Stimulated activated CD4-positive, alpha-beta T cell treated with anti-CD3 and anti-CD28 coated beads, Interleukin-1b, Interleukin-23, amount 100 ng/mL, for 1 hour (primary cell): Measurements from ENCODE around the gene VSIG10L.

Experiments
- DNase-seq, 2 donors: peaks; one replicate each; pipeline ENCODE4 v3.0.0-alpha.2; 2020; ENCODE audit warnings: low read depth in 2 of 2

Gene VSIG10L

GRCh38 chr19:51365211-51365964 is 23.4 kb upstream of the VSIG10L start:
- DNase-seq = no peak

DNA sequence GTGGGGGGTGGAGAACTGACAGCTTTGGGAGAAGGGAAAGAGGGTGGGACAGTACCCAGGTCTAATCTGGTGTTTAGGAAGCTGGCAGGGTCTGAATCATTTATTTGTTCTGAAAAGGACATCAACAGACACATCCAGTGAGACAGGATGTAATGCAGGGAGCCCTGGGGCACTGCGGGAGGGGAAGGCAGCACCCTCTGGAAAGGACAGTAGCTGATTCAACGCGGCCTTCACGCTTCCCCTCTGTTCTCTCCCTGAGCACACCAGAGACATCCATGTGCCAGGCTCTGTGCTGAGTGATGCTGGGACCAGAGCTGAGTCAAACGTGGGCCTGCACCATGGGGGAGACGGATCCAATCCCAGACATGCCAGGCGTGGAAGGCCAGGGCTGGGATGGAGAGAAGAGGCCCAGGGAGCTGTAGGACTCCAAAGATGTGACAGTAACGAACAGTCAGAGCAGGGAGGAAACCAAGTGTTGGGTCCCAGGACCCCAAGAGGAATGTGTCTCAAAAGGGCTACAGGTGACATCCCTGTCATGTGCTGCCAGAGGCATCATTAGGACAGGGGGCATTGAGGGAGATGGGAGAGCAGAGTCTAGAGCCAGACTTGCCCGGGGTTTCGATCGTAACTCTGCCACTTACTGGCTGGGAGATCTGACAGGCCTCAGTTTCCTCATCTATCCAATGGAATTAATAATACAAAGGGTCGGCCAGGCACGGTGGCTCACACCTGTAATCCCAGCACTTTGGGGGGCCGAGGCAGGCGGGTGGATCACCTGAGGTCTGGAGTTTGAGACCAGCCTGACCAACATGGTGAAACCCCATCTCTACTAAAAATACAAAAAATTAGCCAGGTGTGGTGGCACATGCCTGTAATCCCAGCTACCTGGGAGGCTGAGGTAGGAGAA is 22.5 kb upstream of the VSIG10L start:
- no peak for DNase-seq

DNA sequence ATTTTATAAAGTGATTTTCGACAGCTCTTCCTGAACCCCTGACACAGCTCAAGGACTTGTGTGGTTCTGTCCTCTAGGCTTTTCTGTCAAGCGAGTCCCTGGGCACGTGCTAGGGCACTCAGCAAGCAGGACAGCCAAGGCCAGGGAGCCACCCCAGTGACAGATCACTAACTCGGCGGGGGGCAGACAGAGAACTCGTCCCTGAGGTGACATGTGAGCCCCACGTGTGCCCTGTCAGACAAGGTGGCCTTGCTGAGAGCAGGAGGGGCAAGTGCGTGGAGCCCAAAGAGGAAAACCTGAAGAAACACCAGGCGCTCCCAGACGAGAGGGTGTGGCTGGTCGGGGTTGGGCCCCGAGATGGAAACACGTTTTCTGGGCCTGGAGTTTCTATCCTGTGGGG is 19.3 kb upstream of the VSIG10L start:
- no peak for DNase-seq

DNA sequence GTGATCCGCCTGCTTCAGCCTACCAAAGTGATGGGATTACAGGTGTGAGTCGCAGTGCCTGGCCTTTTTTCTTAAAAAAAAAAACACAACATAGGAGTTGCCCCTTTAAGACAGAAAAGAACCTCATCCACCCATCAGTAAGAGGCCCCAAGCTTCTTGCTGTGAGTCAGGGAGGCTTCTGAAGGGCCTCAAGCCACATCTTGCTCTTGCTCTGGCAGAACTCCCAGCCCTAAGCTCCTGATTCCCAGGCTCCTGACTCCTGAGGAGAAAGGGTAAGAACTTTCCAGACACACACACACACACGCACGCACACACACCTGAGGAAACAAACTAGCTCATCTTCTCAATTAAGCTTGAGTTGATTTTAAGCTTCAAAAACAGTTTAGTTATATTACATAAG is 17.4 kb upstream of the VSIG10L start:
- no peak for DNase-seq

- DNase-seq = no peak
Measured at GRCh38 chr19:51357952-51358351, 16.0 kb upstream of the VSIG10L start.

DNA sequence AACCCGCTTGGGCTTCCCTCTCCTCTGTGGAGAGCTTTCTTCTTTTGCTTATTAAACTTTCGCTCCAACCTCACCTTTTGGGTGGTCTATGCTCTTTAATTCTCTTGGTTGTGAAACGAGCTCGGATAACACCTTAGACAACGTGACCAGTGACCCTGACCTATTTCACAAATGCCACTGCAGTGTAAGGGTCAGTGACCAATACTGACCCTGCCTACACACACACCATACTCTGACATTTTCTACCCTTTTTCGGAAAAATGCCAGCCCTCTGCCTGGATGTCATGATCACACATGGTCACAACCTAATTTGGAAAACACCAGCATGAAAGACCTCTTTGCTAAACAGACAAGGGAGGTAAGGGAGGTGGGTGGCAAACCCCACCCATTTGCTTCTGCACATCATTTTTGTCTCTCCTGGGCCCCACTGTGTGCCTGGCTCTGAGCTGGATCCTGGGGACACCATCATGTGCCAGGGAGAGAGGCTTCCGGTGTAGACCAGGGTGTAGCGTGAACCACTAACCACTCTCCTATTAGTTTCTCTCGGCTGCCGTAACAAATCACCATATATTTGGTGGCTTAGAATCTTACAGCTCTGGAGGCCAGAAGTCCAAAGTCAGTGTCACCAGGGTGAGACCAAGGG is 14.3 kb upstream of the VSIG10L start:
- DNase-seq = no peak

DNA sequence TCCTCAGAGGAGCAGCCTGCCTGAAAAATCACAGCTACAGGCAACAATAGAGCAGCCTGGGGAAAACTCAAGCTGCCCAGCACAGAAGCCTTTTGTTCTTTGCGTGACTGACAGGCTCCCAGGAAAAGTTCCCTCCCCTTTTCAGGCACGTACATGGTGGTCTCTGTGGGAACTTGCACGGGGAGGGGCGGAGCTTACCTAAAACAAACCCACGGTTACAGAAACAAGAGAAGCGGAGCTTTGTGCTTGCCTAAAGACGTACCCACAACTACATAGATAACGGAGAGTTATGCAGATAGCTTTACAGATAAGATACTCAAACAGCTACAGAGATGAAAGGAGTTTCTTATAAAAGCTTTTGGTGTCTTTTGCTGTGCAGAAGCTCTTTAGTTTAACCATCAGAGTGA is 12.8 kb upstream of the VSIG10L start:
- DNase-seq = no peak

GRCh38 chr19:51354103-51354741 is 12.3 kb upstream of the VSIG10L start:
- DNase-seq = no peak

- no peak for DNase-seq
Measured at GRCh38 chr19:51352783-51353360, 10.9 kb upstream of the VSIG10L start.

GRCh38 chr19:51351266-51351990 is 9.5 kb upstream of the VSIG10L start:
- DNase-seq = no peak

DNA sequence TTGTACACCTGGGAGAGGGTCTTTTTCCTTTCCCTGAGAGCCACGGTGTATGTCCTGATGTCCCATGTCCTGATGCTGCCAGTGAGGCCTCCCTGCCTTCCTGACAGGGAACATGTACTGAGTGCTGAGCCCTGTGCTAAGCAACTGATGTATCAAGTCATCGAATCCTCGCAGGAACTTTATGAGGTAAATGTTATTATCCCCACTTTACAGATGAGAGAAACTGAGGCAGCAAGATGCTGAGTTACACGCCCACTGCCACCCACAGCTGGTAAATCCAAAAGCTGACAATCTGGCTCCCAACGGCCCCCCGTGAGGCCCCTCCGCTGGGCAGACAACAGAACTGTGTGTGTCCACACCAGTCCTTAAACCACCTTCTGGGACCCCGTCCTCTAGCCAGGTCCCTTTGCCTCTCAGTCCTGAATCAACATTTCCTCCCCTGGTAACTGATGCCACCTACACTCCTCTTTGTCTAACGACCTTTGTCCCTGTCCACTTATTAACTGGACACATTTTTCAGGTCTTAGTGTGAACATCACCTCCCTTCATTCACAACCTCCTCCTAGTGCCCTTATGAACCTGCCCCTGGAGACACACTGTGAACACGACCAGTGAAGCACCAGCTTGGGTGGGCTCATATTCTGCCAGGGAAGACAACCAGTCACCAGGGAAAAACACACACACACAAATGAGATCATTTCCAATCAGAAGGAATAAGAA is 5.4 kb upstream of the VSIG10L start:
- no peak for DNase-seq

GRCh38 chr19:51346742-51347141 is 4.8 kb upstream of the VSIG10L start:
- DNase-seq = no peak

- no peak for DNase-seq
Measured at GRCh38 chr19:51345076-51345620, 3.2 kb upstream of the VSIG10L start.

DNA sequence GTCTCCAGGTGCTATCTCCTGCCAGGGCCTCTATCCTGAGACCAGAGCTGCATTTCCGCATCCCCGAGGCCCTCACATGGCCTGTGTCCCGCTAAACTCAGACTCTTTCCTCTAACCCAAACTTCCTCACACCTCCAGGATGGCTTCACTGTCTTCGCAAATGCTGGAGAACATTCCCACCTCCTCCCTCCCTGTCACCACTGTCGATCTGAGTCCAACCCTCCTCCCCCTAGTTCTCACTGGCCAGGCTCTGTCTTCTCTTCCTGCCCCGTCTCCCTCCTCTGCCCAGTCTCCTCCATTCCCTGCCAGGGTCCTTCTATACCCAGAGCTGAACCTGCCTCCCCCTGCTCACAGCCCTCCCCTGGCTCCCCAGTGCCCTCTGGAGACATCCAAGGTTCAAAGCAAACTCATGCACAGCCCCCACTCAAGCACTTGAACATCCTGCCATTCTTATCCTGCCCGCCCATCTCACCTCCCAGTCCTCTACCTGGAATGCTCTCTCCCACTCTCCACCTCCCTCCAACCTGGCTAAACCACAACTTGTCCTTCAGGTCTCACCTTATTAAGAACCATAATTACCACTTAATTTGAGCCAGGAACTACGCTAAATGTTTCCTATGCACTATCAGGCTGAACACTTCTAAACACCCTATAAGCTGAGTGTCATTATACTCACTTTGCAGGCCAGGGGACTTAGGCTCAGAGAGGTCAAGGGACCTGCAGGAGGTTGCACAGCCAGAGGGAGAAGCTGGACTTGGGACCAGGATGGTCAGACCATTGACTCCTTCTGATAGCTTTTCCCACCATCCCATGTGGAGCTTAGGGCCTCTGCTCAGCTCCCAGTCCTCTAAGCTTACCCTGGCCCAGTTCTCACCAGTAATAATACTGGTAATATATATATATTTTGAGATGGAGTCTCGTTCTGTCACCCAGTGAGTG is 961 bp upstream of the VSIG10L start:
- DNase-seq = no peak

GRCh38 chr19:51341066-51341465 is 873 bp downstream of the VSIG10L start:
- DNase-seq = no peak

- DNase-seq = peak; percentile 71 to 93
Measured at GRCh38 chr19:51339687-51340656, 2.0 kb downstream of the VSIG10L start.

DNA sequence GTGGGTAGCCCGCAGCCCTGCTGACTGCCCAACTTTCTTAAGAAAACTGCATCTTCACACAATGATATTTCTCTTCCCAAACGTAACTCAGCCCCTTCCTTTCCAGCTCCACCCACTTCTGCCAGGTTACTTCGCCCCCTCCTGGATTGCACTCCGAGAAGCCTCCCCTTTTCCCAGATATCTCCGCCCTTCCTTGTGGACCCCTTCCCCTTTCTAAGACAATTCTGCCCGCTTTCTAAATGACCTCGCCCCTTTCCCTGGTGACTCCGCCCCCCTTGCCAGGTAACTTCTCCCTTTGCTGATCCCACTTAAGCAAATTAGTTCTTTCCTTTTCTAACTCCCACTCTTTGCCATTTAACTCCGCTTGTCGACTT is 2.6 kb downstream of the VSIG10L start:
- DNase-seq = no peak
